IgD-negative memory B cell (primary cell): ENCODE results near the gene SEC14L1. TPM values are rescaled to one million over a fixed set of nuclear protein-coding genes. Genes with fewer than 3 reads are reported as not detected.
"Not testable (repeated sequence)": the region's sequence is repeated elsewhere in the genome, so short reads cannot be mapped to it uniquely, and the experiment has no call there.

Experiments
- H3K27ac Mint-ChIP-seq, 3 donors: one replicate each; pipeline ENCODE4 v1.8.0; 2020 to 2022; ENCODE audit warnings: mild to moderate bottlenecking in 3 of 3, mixed read lengths in 3 of 3, moderate library complexity in 1 of 3
- H3K27me3 Mint-ChIP-seq: one replicate; pipeline ENCODE4 v1.8.0; 2021; ENCODE audit warnings: mixed read lengths
- H3K36me3 Mint-ChIP-seq: one replicate; pipeline ENCODE4 v1.8.0; 2020; ENCODE audit warnings: mild to moderate bottlenecking, mixed read lengths
- H3K4me1 Mint-ChIP-seq, 3 donors: one replicate each; pipeline ENCODE4 v1.8.0; 2020 to 2022; ENCODE audit warnings: mixed read lengths in 3 of 3, mild to moderate bottlenecking in 1 of 3
- H3K4me3 Mint-ChIP-seq, 4 donors: one replicate each; pipeline ENCODE4 v1.8.0; 2020 to 2022; ENCODE audit warnings: mild to moderate bottlenecking in 4 of 4, mixed read lengths in 4 of 4, moderate library complexity in 3 of 4
- H3K9me3 Mint-ChIP-seq, 3 donors: one replicate each; pipeline ENCODE4 v1.8.0; 2020 to 2021; ENCODE audit warnings: mixed read lengths in 3 of 3, mild to moderate bottlenecking in 1 of 3
- polyA plus RNA-seq: library from polyadenylated mRNA; unstranded; fragments of 300-500 nt; fragmentation: Illumina TruSeq; gene quantifications from one replicate; pipeline ENCODE4 v1.2.3, GENCODE V29; 2021

The SEC14L1 gene
- polyA plus RNA-seq, 1 donor from 2014 or later: 44.4 TPM

- Mint-ChIP-seq H3K4me1 (peaks cover 0 to 8% (median 6%) of the 10 kb centered on the region in 3 donors), H3K9me3 (peaks cover under 1 to 2% (median 2%) of the 10 kb centered on the region in 3 donors), H3K27me3 (peaks cover under 1% of the 10 kb centered on the region), H3K27ac (no peak overlapping the region), H3K36me3 (no peaks in the 10 kb centered on the region), H3K4me3 (no peak overlapping the region)
Measured at GRCh38 chr17:77242118-77242851, 101.5 kb downstream of the SEC14L1 start.

- Mint-ChIP-seq H3K4me1 (peaks cover 0 to 8% (median 7%) of the 10 kb centered on the region in 3 donors), H3K4me3 (peak overlapping the region in 2 of 4 donors; percentile 8 to 49), H3K36me3 (no peaks in the 10 kb centered on the region)
Measured at GRCh38 chr17:77245162-77245926, 104.6 kb downstream of the SEC14L1 start.

GRCh38 chr17:77246110-77247047 lies 105.6 kb downstream of the SEC14L1 start:
- Mint-ChIP-seq H3K9me3 (no peaks in the 10 kb centered on the region), H3K4me3 (peak overlapping the region in 3 of 4 donors; percentile 8 to 84 (median 72)), H3K4me1 (peaks cover 0 to 8% (median 7%) of the 10 kb centered on the region in 3 donors), H3K36me3 (no peaks in the 10 kb centered on the region), H3K27me3 (peaks cover 15% of the 10 kb centered on the region), H3K27ac (no peak overlapping the region)

More at GRCh38 chr17:77245162-77245926, 104.6 kb downstream of the SEC14L1 start:
- H3K9me3 Mint-ChIP-seq: no peaks in the 10 kb centered on the region
- H3K27me3 Mint-ChIP-seq: peaks cover 15% of the 10 kb centered on the region
- H3K27ac Mint-ChIP-seq: no peak overlapping the region

- peaks cover 5 to 8% (median 7%) of the 10 kb centered on the region in 3 donors for H3K4me1 Mint-ChIP-seq
- no peaks in the 10 kb centered on the region for H3K36me3 Mint-ChIP-seq
- peak overlapping the region in 2 of 4 donors; percentile 23 to 78 for H3K4me3 Mint-ChIP-seq
- no peak overlapping the region for H3K27ac Mint-ChIP-seq
- peaks cover 15% of the 10 kb centered on the region for H3K27me3 Mint-ChIP-seq
- H3K9me3 Mint-ChIP-seq: no peaks in the 10 kb centered on the region
Measured at GRCh38 chr17:77247048-77247541, 106.3 kb downstream of the SEC14L1 start.

GRCh38 chr17:77247609-77248008 lies 106.8 kb downstream of the SEC14L1 start:
- H3K27ac Mint-ChIP-seq: no peak overlapping the region
- no peaks in the 10 kb centered on the region for H3K9me3 Mint-ChIP-seq
- peaks cover 5 to 8% (median 7%) of the 10 kb centered on the region in 3 donors for H3K4me1 Mint-ChIP-seq
- H3K4me3 Mint-ChIP-seq: peak overlapping the region in 3 of 4 donors; percentile 23 to 88 (median 78)
- no peaks in the 10 kb centered on the region for H3K36me3 Mint-ChIP-seq
- peaks cover 15% of the 10 kb centered on the region for H3K27me3 Mint-ChIP-seq

- Mint-ChIP-seq H3K9me3 (no peaks in the 10 kb centered on the region), H3K27ac (peak overlapping the region in 1 of 3 donors; percentile 22), H3K4me1 (peaks cover 5 to 8% (median 7%) of the 10 kb centered on the region in 3 donors), H3K27me3 (peaks cover 17% of the 10 kb centered on the region), H3K4me3 (peak overlapping the region in 2 of 4 donors; percentile 32 to 67), H3K36me3 (no peaks in the 10 kb centered on the region)
Measured at GRCh38 chr17:77248216-77249114, 107.7 kb downstream of the SEC14L1 start.

- Mint-ChIP-seq H3K27ac (no peak overlapping the region), H3K4me3 (no peak overlapping the region), H3K27me3 (peaks cover 26% of the 10 kb centered on the region), H3K9me3 (no peaks in the 10 kb centered on the region), H3K4me1 (peaks cover 0 to 5% (median 1%) of the 10 kb centered on the region in 3 donors), H3K36me3 (no peaks in the 10 kb centered on the region)
Measured at GRCh38 chr17:77251622-77252183, 110.9 kb downstream of the SEC14L1 start.

- peaks cover 25% of the 10 kb centered on the region for H3K27me3 Mint-ChIP-seq
- H3K9me3 Mint-ChIP-seq, H3K36me3 Mint-ChIP-seq: not testable (repeated sequence)
Measured at GRCh38 chr17:77252306-77252705, 111.5 kb downstream of the SEC14L1 start.

GRCh38 chr17:77253611-77254051 lies 112.9 kb downstream of the SEC14L1 start:
- H3K27ac Mint-ChIP-seq: peak overlapping the region in 1 of 3 donors; percentile 53
- peaks cover 22% of the 10 kb centered on the region for H3K27me3 Mint-ChIP-seq
- H3K36me3 Mint-ChIP-seq: no peaks in the 10 kb centered on the region

More at GRCh38 chr17:77252306-77252705, 111.5 kb downstream of the SEC14L1 start:
- not testable (repeated sequence) for H3K4me3 Mint-ChIP-seq, H3K4me1 Mint-ChIP-seq, H3K27ac Mint-ChIP-seq

GRCh38 chr17:77254951-77255825 lies 114.4 kb downstream of the SEC14L1 start:
- H3K27me3 Mint-ChIP-seq: peaks cover 15% of the 10 kb centered on the region
- peaks cover 0 to 5% (median 1%) of the 10 kb centered on the region in 3 donors for H3K4me1 Mint-ChIP-seq
- no peak overlapping the region for H3K4me3 Mint-ChIP-seq
- H3K9me3 Mint-ChIP-seq: no peaks in the 10 kb centered on the region
- no peak overlapping the region for H3K27ac Mint-ChIP-seq
- no peaks in the 10 kb centered on the region for H3K36me3 Mint-ChIP-seq

More at GRCh38 chr17:77253611-77254051, 112.9 kb downstream of the SEC14L1 start:
- Mint-ChIP-seq H3K4me3 (no peak overlapping the region), H3K4me1 (peaks cover 0 to 5% (median 0%) of the 10 kb centered on the region in 3 donors), H3K9me3 (no peaks in the 10 kb centered on the region)

GRCh38 chr17:77255970-77256369 lies 115.2 kb downstream of the SEC14L1 start:
- H3K27me3 Mint-ChIP-seq: peaks cover 15% of the 10 kb centered on the region
- not testable (repeated sequence) for H3K9me3 Mint-ChIP-seq, H3K36me3 Mint-ChIP-seq, H3K4me1 Mint-ChIP-seq, H3K27ac Mint-ChIP-seq
- peak overlapping the region in 1 of 4 donors; percentile 70 for H3K4me3 Mint-ChIP-seq

- Mint-ChIP-seq H3K4me3 (no peak overlapping the region), H3K27ac (no peak overlapping the region), H3K9me3 (no peaks in the 10 kb centered on the region), H3K27me3 (peaks cover 15% of the 10 kb centered on the region), H3K4me1 (peaks cover 0 to 2% (median 1%) of the 10 kb centered on the region in 3 donors), H3K36me3 (no peaks in the 10 kb centered on the region)
Measured at GRCh38 chr17:77256710-77257109, 115.9 kb downstream of the SEC14L1 start.
